ENCODE results near the gene LRRC4.

GRCh38 chr7:128076796-128077271 is 45.6 kb upstream of the LRRC4 start:
- no peak for TF ChIP-seq CTCF (IDR thresholded peaks at IDR 0.05)
- no peak for TF ChIP-seq POLR2A (IDR thresholded peaks at IDR 0.05)
- no peak for TF ChIP-seq POLR2AphosphoS5 (IDR thresholded peaks at IDR 0.05)

Measured in sigmoid colon (tissue), 4 donors.